Raji (cell line): ENCODE measurements around the gene SLC25A31.

Experiments used
- POLR2A ChIP-seq: IDR thresholded peaks from 2 replicates; pipeline ENCODE4 v1.6.1; 2011; ENCODE audit warnings: low read depth, low read length, control low read depth; ENCODE audit not compliant: insufficient read depth

The SLC25A31 gene

GRCh38 chr4:127788517-127788916, 58.3 kb downstream of the SLC25A31 start:
- no peak for TF ChIP-seq POLR2A

GRCh38 chr4:127791391-127791790, 61.2 kb downstream of the SLC25A31 start:
- TF ChIP-seq POLR2A: no peak

- no peak for TF ChIP-seq POLR2A
These were observed 63.3 kb downstream of the SLC25A31 start for GRCh38 chr4:127793528-127793927.

- TF ChIP-seq POLR2A: no peak
These were observed 69.5 kb downstream of the SLC25A31 start for GRCh38 chr4:127799711-127800110.

- no peak for TF ChIP-seq POLR2A
These were observed 79.1 kb downstream of the SLC25A31 start for GRCh38 chr4:127809173-127809800.

GRCh38 chr4:127810551-127810950, 80.4 kb downstream of the SLC25A31 start:
- TF ChIP-seq POLR2A: no peak

GRCh38 chr4:127822430-127822829, 92.2 kb downstream of the SLC25A31 start:
- TF ChIP-seq POLR2A: no peak
